HCT116 (cell line): ENCODE data around the gene GPR176. TPM values are rescaled to one million over a fixed set of nuclear protein-coding genes. Genes with fewer than 3 reads are reported as not detected.

Experiments
- ATAC-seq: fragments of 200-7000 bp; cut with Tn5 transposase; 2 replicates; pipeline ENCODE4 v1.9.1; 2020; ENCODE audit warnings: mild to moderate bottlenecking, moderate library complexity
- BruUV-seq: library from RNA; stranded (reverse); fragments of 400-500 nt; replicated peaks from 2 replicates; lab custom pipeline; 2021; lab: Mats Ljungman, UMichigan
- CTCF ChIA-PET: fragments of 300-600 bp; sonication (Branson Sonifier 250); formaldehyde crosslinking; loops from one replicate; lab custom pipeline; 2021; ENCODE audit warnings: antibody characterized with exemption; lab: Charles Lee
- POLR2A ChIA-PET: fragments of 300-600, 350-600 bp; sonication (Branson Sonifier 250); formaldehyde crosslinking; loops from one replicate; lab custom pipeline; 2021; ENCODE audit warnings: antibody characterized with exemption; lab: Charles Lee
- RAD21 ChIA-PET, 2 experiments: fragments of 300-600 bp; sonication (Branson Sonifier 250); formaldehyde crosslinking; loops; one replicate each; lab custom pipeline; 2023; ENCODE audit warnings: low total read pairs in 2 of 2; ENCODE audit not compliant: uncharacterized antibody in 2 of 2, unreplicated experiment in 2 of 2, low non-redundant PET in 1 of 2; lab: Charles Lee
- DNase-seq: peaks from one replicate; pipeline ENCODE4 v3.0.0-alpha.2; 2010; ENCODE audit warnings: low read depth, low spot score
- H2AFZ ChIP-seq: fragments of 200-600 bp; shearing (Covaris generic), sonication (generic); 2 replicates; pipeline ENCODE4 v1.6.1; 2017; ENCODE audit warnings: low read depth, mixed run types, mixed read lengths, antibody characterized with exemption, low read length; ENCODE audit not compliant: poor library complexity, severe bottlenecking
- H3K27ac ChIP-seq: 2 replicates; pipeline ENCODE4 v1.5.1; 2012; ENCODE audit warnings: low read depth, low read length
- H3K27me3 ChIP-seq: fragments of 200-600 bp; sonication (generic); 2 replicates; pipeline ENCODE4 v1.6.1; 2016; ENCODE audit warnings: mixed run types, low read length, mixed read lengths; ENCODE audit not compliant: insufficient read depth
- H3K36me3 ChIP-seq, 2 experiments: fragments of 200-500 bp in 1 of 2; fragments of 200-600 bp in 1 of 2; sonication (Bioruptor generic) in 1 of 2; sonication (generic) in 1 of 2; 2 replicates each; pipeline versions ENCODE4 v1.5.1 to v1.6.1; 2014 to 2016; ENCODE audit warnings: low read length in 2 of 2, inconsistent platforms in 1 of 2, mixed read lengths in 1 of 2, mixed run types in 1 of 2; ENCODE audit not compliant: insufficient read depth in 2 of 2, control insufficient read depth in 1 of 2
- H3K4me1 ChIP-seq, 2 experiments: fragments of 200-600 bp in 1 of 2; sonication (generic) in 1 of 2; 2 replicates each; pipeline versions ENCODE4 v1.5.1 to v1.6.1; 2012 to 2017; ENCODE audit warnings: low read length in 2 of 2, inconsistent platforms in 1 of 2, mild to moderate bottlenecking in 1 of 2, mixed read lengths in 1 of 2, mixed run types in 1 of 2, moderate library complexity in 1 of 2; ENCODE audit not compliant: insufficient read depth in 2 of 2, control insufficient read depth in 1 of 2
- H3K4me2 ChIP-seq: fragments of 200-600 bp; sonication (generic); 2 replicates; pipeline ENCODE4 v1.6.1; 2017; ENCODE audit warnings: mixed run types, low read length, mixed read lengths
- H3K4me3 ChIP-seq, 2 experiments: fragments of 200-600 bp in 1 of 2; sonication (generic) in 1 of 2; replicated peaks in 1 of 2; 2 replicates each; pipeline ENCODE4 v1.5.1; 2011 to 2016; ENCODE audit warnings: low read length in 2 of 2, control low read depth in 1 of 2, low read depth in 1 of 2, mild to moderate bottlenecking in 1 of 2, mixed read lengths in 1 of 2, mixed run types in 1 of 2
- H3K79me2 ChIP-seq: fragments of 200-600 bp; sonication (generic); 2 replicates; pipeline ENCODE4 v1.6.1; 2017; ENCODE audit warnings: mild to moderate bottlenecking, mixed run types, low read length, moderate library complexity, mixed read lengths; ENCODE audit not compliant: insufficient read depth
- H3K9ac ChIP-seq: fragments of 200-600 bp; sonication (generic); 2 replicates; pipeline ENCODE4 v1.6.1; 2016; ENCODE audit warnings: low read length, mixed read lengths
- H3K9me2 ChIP-seq: fragments of 200-600 bp; sonication (generic), shearing (Covaris generic); 2 replicates; pipeline ENCODE4 v1.6.1; 2017; ENCODE audit warnings: mixed run types, mild to moderate bottlenecking, moderate library complexity; ENCODE audit not compliant: insufficient read depth
- H3K9me3 ChIP-seq, 2 experiments: fragments of 200-500 bp in 1 of 2; fragments of 200-600 bp in 1 of 2; sonication (Bioruptor generic) in 1 of 2; sonication (generic) in 1 of 2; 2 replicates each; pipeline ENCODE4 v1.6.1; 2014 to 2017; ENCODE audit warnings: low read length in 2 of 2, mixed read lengths in 2 of 2, inconsistent platforms in 1 of 2, low read depth in 1 of 2, mild to moderate bottlenecking in 1 of 2, mixed run types in 1 of 2, moderate library complexity in 1 of 2; ENCODE audit not compliant: control insufficient read depth in 1 of 2, insufficient read depth in 1 of 2
- H4K20me1 ChIP-seq: fragments of 200-600 bp; sonication (generic), shearing (Covaris generic); 2 replicates; pipeline ENCODE4 v1.6.1; 2017; ENCODE audit warnings: mixed run types, mild to moderate bottlenecking, moderate library complexity; ENCODE audit not compliant: insufficient read depth
- CBX3 ChIP-seq: IDR thresholded peaks from 2 replicates; pipeline ENCODE4 v1.6.1; 2012; ENCODE audit warnings: low read depth
- CTCF ChIP-seq, 3 experiments: fragments of 200-600 bp in 1 of 3; sonication (generic) in 1 of 3; IDR thresholded peaks in 2 of 3; conservative IDR thresholded peaks in 1 of 3; 2 replicates each; pipeline ENCODE4 v1.5.1; 2012 to 2017; ENCODE audit warnings: low read depth in 2 of 3, low read length in 2 of 3, antibody characterized with exemption in 1 of 3, borderline replicate concordance in 1 of 3, control low read depth in 1 of 3, mild to moderate bottlenecking in 1 of 3, mixed read lengths in 1 of 3, mixed run types in 1 of 3, moderate library complexity in 1 of 3; ENCODE audit not compliant: insufficient read depth in 1 of 3
- ELF1 ChIP-seq: IDR thresholded peaks from 2 replicates; pipeline ENCODE4 v1.6.1; 2012; ENCODE audit warnings: low read depth, borderline replicate concordance
- FOSL1 ChIP-seq: IDR thresholded peaks from 2 replicates; pipeline ENCODE4 v1.6.1; 2012; ENCODE audit warnings: low read depth
- RAD21 ChIP-seq: IDR thresholded peaks from 2 replicates; pipeline ENCODE4 v1.6.1; 2012; ENCODE audit warnings: low read depth, mild to moderate bottlenecking
- YY1 ChIP-seq: IDR thresholded peaks from 2 replicates; pipeline ENCODE4 v1.6.1; 2011; ENCODE audit warnings: low read length, low read depth, moderate library complexity, mild to moderate bottlenecking; ENCODE audit not compliant: insufficient replicate concordance; ENCODE audit errors: extremely low read depth
- ZFX ChIP-seq: fragments of 450-650 bp; IDR thresholded peaks from 2 replicates; pipeline ENCODE4 v1.6.1; 2017
- intact Hi-C: fragments of 100-400 bp; cut with micrococcal nuclease; formaldehyde crosslinking; loops from 2 replicates; pipeline ENCODE4 v1.10.0; 2022
- total RNA-seq: library from RNA; stranded (reverse); gene quantifications from one replicate; pipeline ENCODE4 v1.2.1, GENCODE V29; 2021; ENCODE audit not compliant: unreplicated experiment

The GPR176 gene
- total RNA-seq, 1 experiment from 2014 or later: 1.7 TPM

- no peaks in the 10 kb centered on the region for H3K9me2 ChIP-seq
- intact Hi-C loops: loop anchor here (2.0 to 10.0 kb wide), 3 partner anchors 147 to 487 kb away; partner anchors contain the start of gene EIF2AK4
- no peak overlapping the region for H2AFZ ChIP-seq
- DNase-seq: no peak
- no peak overlapping the region for H3K4me2 ChIP-seq
- H3K9me3 ChIP-seq: no peaks in the 10 kb centered on the region
- no peak overlapping the region for H3K27ac ChIP-seq
- H3K27me3 ChIP-seq: no peaks in the 10 kb centered on the region
- no TSS peak for BruUV-seq
- peaks cover 11% of the 10 kb centered on the region for H3K79me2 ChIP-seq
- ChIA-PET RAD21 (interaction anchor here in 1 of 2 experiments (0.7 to 0.9 kb wide), 2 partner anchors 261 to 461 kb away, joined by 3 to 5 read pairs; no protein-coding TSS in a partner anchor), CTCF (interaction anchor here (0.8 kb wide), 1 partner anchor 260 kb away, joined by 3 read pairs; no protein-coding TSS in a partner anchor), POLR2A (no interaction called here)
- no peaks in the 10 kb centered on the region for H4K20me1 ChIP-seq
- no peak for TF ChIP-seq RAD21
- no peak for ATAC-seq
- H3K4me3 ChIP-seq: no peak overlapping the region
- peaks cover 14 to 16% of the 10 kb centered on the region in 2 experiments; a peak in 3 of 4 replicates for H3K4me1 ChIP-seq
- peaks cover 0 to 3% of the 10 kb centered on the region in 2 experiments; a peak in 1 of 4 replicates for H3K36me3 ChIP-seq
- H3K9ac ChIP-seq: no peak overlapping the region
Observed at GRCh38 chr15:39787479-39787878, 132.6 kb downstream of the GPR176 start.

DNA sequence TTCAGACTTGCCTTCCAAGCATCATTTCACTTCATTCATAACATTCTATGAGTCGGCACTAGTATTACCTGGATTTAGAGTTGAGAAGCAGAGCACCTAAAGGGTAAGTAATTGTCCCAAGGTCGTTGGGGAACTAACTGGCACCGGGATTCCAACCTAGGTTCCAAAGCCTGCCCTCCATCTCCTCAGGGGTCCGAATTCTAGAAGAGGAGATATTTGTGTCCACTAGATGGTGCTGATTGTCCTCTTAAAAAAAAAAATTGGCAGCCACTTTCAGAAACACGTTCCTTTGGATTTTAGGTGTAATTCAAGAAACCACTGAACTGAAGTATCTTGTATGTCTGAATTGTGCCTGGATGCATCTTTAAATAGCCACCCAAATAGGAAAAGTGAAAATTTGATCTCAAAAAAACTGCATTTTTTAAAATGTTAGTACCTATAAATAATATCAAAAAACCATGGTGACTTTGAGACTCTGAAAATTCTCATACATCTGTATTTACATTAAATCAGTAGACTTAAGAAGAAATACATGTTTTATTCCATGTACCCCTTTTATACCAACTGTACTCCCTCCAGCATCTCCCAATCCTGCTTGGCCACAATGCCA is 133.5 kb downstream of the GPR176 start:
- H3K9me2 ChIP-seq: no peaks in the 10 kb centered on the region
- DNase-seq (peak; percentile 22), ATAC-seq (no peak)
- ChIA-PET POLR2A (no interaction called here), CTCF (interaction anchor here (0.8 to 1.6 kb wide), 2 partner anchors 8 to 101 kb away, joined by 3 read pairs; no protein-coding TSS in a partner anchor), RAD21 (no interaction called here)
- BruUV-seq: no TSS peak
- H3K27ac ChIP-seq: no peak overlapping the region
- no peaks in the 10 kb centered on the region for H3K27me3 ChIP-seq
- no peak overlapping the region for H2AFZ ChIP-seq
- H3K36me3 ChIP-seq: peaks cover 0 to 3% of the 10 kb centered on the region in 2 experiments; a peak in 1 of 4 replicates
- H4K20me1 ChIP-seq: no peaks in the 10 kb centered on the region
- H3K79me2 ChIP-seq: peaks cover 11% of the 10 kb centered on the region
- H3K4me3 ChIP-seq: no peak overlapping the region
- no peak for TF ChIP-seq ELF1
- TF ChIP-seq RAD21: peak; percentile 65
- TF ChIP-seq CTCF (IDR thresholded peaks at IDR 0.05 in 2 of 3, conservative IDR thresholded peaks at IDR 0.05 in 1 of 3; ENCODE audit: borderline replicate concordance in 1 of 3, insufficient read depth in 1 of 3, low read depth in 2 of 3, low read length in 2 of 3): peak; percentile 47 to 76 (median 59); a peak in 5 of 6 replicates
- TF ChIP-seq YY1: no peak
- no peak for TF ChIP-seq CBX3
- no peak for TF ChIP-seq ZFX
- no peak for TF ChIP-seq FOSL1
- no peaks in the 10 kb centered on the region for H3K9me3 ChIP-seq
- H3K9ac ChIP-seq: no peak overlapping the region
- no peak overlapping the region; the same call in 1 of the 2 replicates for H3K4me2 ChIP-seq
- intact Hi-C loops: loop anchor here (2.0 to 10.0 kb wide), 3 partner anchors 148 to 488 kb away; partner anchors contain the start of gene EIF2AK4
- peaks cover 21 to 22% of the 10 kb centered on the region in 2 experiments for H3K4me1 ChIP-seq
